LNCaP clone FGC (cell line): ENCODE results near the gene CIT.

ENCODE experiments used
- DNase-seq: peaks from one replicate; pipeline ENCODE4 v3.0.0-alpha.2; 2011; ENCODE audit warnings: low read depth
- H3K4me3 ChIP-seq: 2 replicates; pipeline ENCODE4 v1.5.1; 2011; ENCODE audit warnings: mild to moderate bottlenecking, low read depth, low read length, control low read depth
- TF ChIP-seq, protein P1 (sequence below): IDR thresholded peaks from 2 replicates; pipeline ENCODE4 v1.5.1; 2012; ENCODE audit warnings: mild to moderate bottlenecking; ENCODE audit not compliant: control insufficient read depth, insufficient read depth; ENCODE audit errors: extremely low read depth

Gene CIT

GRCh38 chr12:119772431-119772830 is 104.7 kb downstream of the CIT start:
- DNase-seq: no peak
- H3K4me3 ChIP-seq: no peak overlapping the region
- TF ChIP-seq, protein P1, sequence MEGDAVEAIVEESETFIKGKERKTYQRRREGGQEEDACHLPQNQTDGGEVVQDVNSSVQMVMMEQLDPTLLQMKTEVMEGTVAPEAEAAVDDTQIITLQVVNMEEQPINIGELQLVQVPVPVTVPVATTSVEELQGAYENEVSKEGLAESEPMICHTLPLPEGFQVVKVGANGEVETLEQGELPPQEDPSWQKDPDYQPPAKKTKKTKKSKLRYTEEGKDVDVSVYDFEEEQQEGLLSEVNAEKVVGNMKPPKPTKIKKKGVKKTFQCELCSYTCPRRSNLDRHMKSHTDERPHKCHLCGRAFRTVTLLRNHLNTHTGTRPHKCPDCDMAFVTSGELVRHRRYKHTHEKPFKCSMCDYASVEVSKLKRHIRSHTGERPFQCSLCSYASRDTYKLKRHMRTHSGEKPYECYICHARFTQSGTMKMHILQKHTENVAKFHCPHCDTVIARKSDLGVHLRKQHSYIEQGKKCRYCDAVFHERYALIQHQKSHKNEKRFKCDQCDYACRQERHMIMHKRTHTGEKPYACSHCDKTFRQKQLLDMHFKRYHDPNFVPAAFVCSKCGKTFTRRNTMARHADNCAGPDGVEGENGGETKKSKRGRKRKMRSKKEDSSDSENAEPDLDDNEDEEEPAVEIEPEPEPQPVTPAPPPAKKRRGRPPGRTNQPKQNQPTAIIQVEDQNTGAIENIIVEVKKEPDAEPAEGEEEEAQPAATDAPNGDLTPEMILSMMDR: no peak

GRCh38 chr12:119770146-119770545 is 107.0 kb downstream of the CIT start:
- H3K4me3 ChIP-seq: no peak overlapping the region
- DNase-seq: no peak
- TF ChIP-seq, protein P1: no peak

GRCh38 chr12:119762619-119763018 is 114.5 kb downstream of the CIT start:
- TF ChIP-seq, protein P1: no peak
- no peak overlapping the region for H3K4me3 ChIP-seq
- no peak for DNase-seq

DNA sequence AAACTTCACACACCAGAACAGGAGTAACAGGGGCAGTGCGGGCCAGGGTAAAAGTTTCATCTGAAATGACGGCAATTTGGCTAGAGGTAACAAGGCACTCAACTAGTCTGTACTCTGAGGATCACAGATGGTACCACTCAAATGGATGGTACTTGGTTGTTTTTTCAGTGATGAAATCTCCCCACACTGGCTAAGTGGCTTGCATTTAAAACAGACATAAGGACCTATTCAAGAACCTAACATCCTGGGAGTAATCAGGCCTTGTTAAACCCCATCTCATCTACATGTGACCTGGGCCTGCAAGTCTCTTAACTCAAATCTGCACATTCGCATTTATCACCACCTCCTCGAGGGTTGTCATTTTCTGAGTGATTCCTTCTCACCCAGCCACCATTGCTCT is 118.4 kb downstream of the CIT start:
- H3K4me3 ChIP-seq: no peak overlapping the region
- TF ChIP-seq, protein P1: no peak
- no peak for DNase-seq

DNA sequence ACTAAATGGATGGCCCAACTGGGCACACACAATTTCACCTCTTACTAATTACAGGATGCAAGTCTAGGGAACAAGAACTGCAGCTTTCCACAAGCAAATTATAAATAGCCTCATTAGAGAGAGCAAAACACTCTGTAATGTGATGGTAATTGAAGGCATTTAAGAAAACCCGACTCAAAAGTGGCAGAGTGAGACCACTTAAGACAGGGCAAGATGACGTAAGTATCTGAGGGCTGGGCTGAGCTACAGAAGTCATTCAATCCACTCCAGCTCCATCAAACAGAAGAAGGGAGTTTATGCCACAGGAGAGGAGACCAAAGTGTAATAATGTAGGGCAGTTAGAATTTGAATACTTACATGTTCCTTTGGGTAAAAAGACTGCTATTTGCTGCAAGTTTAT is 118.9 kb downstream of the CIT start:
- TF ChIP-seq, protein P1: no peak
- DNase-seq: no peak
- no peak overlapping the region for H3K4me3 ChIP-seq

DNA sequence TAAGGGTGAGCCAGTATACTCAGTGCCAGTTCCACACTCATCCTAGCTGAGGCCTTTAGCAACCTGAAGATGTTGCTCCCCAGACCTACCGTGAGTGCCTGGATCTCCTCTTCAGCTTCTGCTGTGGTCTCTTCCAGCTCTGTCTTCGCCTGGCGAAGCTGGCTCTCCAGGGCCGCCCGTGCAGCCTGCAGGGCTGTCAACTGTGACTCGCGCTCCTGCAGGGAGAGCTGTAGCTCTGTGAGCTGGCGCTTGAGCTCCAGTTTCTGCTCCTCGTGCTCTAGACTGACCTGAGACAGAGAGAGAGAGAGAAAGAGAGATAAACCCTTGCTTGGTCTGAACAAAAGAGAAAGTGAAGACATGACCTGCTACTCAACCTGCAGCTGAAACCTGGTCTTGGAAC is 125.2 kb downstream of the CIT start:
- no peak overlapping the region for H3K4me3 ChIP-seq
- TF ChIP-seq, protein P1: no peak
- no peak for DNase-seq

- no peak overlapping the region for H3K4me3 ChIP-seq
- TF ChIP-seq, protein P1: no peak
- no peak for DNase-seq
These were observed 127.5 kb downstream of the CIT start for GRCh38 chr12:119749666-119750065.
